Sigmoid colon (tissue), 7 donors: ENCODE data around the gene STX3. TPM values are rescaled to one million over a fixed set of nuclear protein-coding genes. Genes with fewer than 3 reads are reported as not detected.

Experiments used
- DNase-seq: peaks from one replicate; pipeline ENCODE4 v3.0.0-alpha.2; 2019
- H3K27ac ChIP-seq, 4 donors: fragments of 200-600 bp; sonication (generic); one replicate each; pipeline ENCODE4 v1.5.1; 2016 to 2019; ENCODE audit warnings: mild to moderate bottlenecking in 1 of 4
- H3K27me3 ChIP-seq, 3 donors: fragments of 200-600 bp; sonication (generic); one replicate each; pipeline ENCODE4 v1.5.1; 2019; ENCODE audit warnings: mild to moderate bottlenecking in 1 of 3
- H3K36me3 ChIP-seq, 4 donors: fragments of 200-600 bp; sonication (generic); one replicate each; pipeline ENCODE4 v1.5.1; 2016 to 2019
- H3K4me1 ChIP-seq, 4 donors: fragments of 200-600 bp; sonication (generic); one replicate each; pipeline ENCODE4 v1.5.1; 2017 to 2019
- H3K4me3 ChIP-seq, 4 donors: fragments of 200-600 bp; sonication (generic); one replicate each; pipeline ENCODE4 v1.5.1; 2017 to 2019; ENCODE audit warnings: mild to moderate bottlenecking in 2 of 4, moderate library complexity in 1 of 4
- H3K9me3 ChIP-seq, 4 donors: fragments of 200-600 bp in 3 of 4; sonication (generic) in 3 of 4; one replicate each; pipeline versions ENCODE4 v1.5.1 to v1.6.1; 2013 to 2019
- CTCF ChIP-seq, 4 experiments: fragments of 450-650 bp in 3 of 4; fragments of 200-600 bp in 1 of 4; IDR thresholded peaks; one replicate each; pipeline ENCODE4 v1.5.1; 2016 to 2019; ENCODE audit warnings: antibody characterized with exemption in 4 of 4, mild to moderate bottlenecking in 3 of 4, moderate library complexity in 2 of 4
- EP300 ChIP-seq, 4 donors: sonication (generic); formaldehyde crosslinking; IDR thresholded peaks; one replicate each; pipeline ENCODE4 v1.6.1; 2017; ENCODE audit warnings: antibody characterized with exemption in 4 of 4
- POLR2A ChIP-seq, 2 donors: fragments of 450-650 bp; IDR thresholded peaks; one replicate each; pipeline ENCODE4 v1.6.1; 2016; ENCODE audit warnings: antibody characterized with exemption in 2 of 2, mild to moderate bottlenecking in 2 of 2, moderate library complexity in 2 of 2
- POLR2AphosphoS5 ChIP-seq, 4 donors: sonication (generic); formaldehyde crosslinking; IDR thresholded peaks; one replicate each; pipeline ENCODE4 v1.6.1; 2017; ENCODE audit warnings: antibody characterized with exemption in 4 of 4
- WGBS, 2 donors: extraction: QIAGEN DNeasy Blood & Tissue Kit; methylation state at CpG; one replicate each; pipeline ENCODE4 v1.1.7; 2013; 5-methylcytosine and 5-hydroxymethylcytosine counted together
- intact Hi-C: fragments of 100-400 bp; cut with DNase I; formaldehyde crosslinking; loops from one replicate; pipeline ENCODE4 v1.15.1; 2023
- polyA plus RNA-seq, 3 donors: library from polyadenylated mRNA; stranded (reverse); fragments of 200-250 nt; gene quantifications; one replicate each; pipeline ENCODE4 v1.2.3, GENCODE V29; 2013
- total RNA-seq, 4 donors: library from RNA; depleted of rRNA; stranded (reverse); fragments of >200 nt; gene quantifications; one replicate each; pipeline ENCODE4 v1.1.0, GENCODE V29; 2016
- donor health status: healthy with polysubstance abuse.
- donor health status: Bipolar disorder and iron deficiency.
- donor health status: healthy.

The STX3 gene
- total and polyA plus RNA-seq, 7 donors = 9.7 to 120 (median 19.3) TPM

GRCh38 chr11:59792507-59792906 lies 37.3 kb downstream of the STX3 start:
- intact Hi-C loops = no loop called here
- H3K9me3 ChIP-seq = no peaks in the 10 kb centered on the region
- peaks cover 0 to 100% (median 27%) of the 10 kb centered on the region in 4 donors for H3K36me3 ChIP-seq
- H3K4me1 ChIP-seq = no peaks in the 10 kb centered on the region
- no peak for DNase-seq
- TF ChIP-seq EP300 (IDR thresholded peaks at IDR 0.05) (no peak), CTCF (IDR thresholded peaks at IDR 0.05) (no peak), POLR2A (IDR thresholded peaks at IDR 0.05) (no peak), POLR2AphosphoS5 (IDR thresholded peaks at IDR 0.05) (no peak)
- no peak overlapping the region for H3K27ac ChIP-seq
- H3K27me3 ChIP-seq = no peaks in the 10 kb centered on the region
- H3K4me3 ChIP-seq = no peak overlapping the region
- 78 to 85% methylated on average over 1 of the region's 1 CpG for WGBS, 2 donors

GRCh38 chr11:59794417-59794816 lies 39.2 kb downstream of the STX3 start:
- WGBS, 2 donors = 81 to 82% methylated on average over 3 of the region's 3 CpGs
- peaks cover 0 to 98% (median 24%) of the 10 kb centered on the region in 4 donors for H3K36me3 ChIP-seq
- intact Hi-C loops = no loop called here

GRCh38 chr11:59800390-59801025 lies 45.3 kb downstream of the STX3 start:
- TF ChIP-seq EP300 (IDR thresholded peaks at IDR 0.05) = no peak
- Histone ChIP-seq H3K4me1 (no peaks in the 10 kb centered on the region), H3K9me3 (no peaks in the 10 kb centered on the region), H3K27ac (no peak overlapping the region), H3K27me3 (no peaks in the 10 kb centered on the region), H3K36me3 (peaks cover 0 to 62% (median 7%) of the 10 kb centered on the region in 4 donors), H3K4me3 (no peak overlapping the region)
- 50 to 79% methylated on average over 7 of the region's 7 CpGs for WGBS, 2 donors
- intact Hi-C loops = loop anchor here (5.0 to 10.0 kb wide), 2 partner anchors 128 to 266 kb away; no protein-coding TSS in a partner anchor
- no peak for DNase-seq

More at GRCh38 chr11:59794417-59794816, 39.2 kb downstream of the STX3 start:
- Histone ChIP-seq H3K4me3 (no peak overlapping the region), H3K9me3 (no peaks in the 10 kb centered on the region), H3K4me1 (no peaks in the 10 kb centered on the region), H3K27me3 (no peaks in the 10 kb centered on the region), H3K27ac (no peak overlapping the region)
- TF ChIP-seq CTCF (IDR thresholded peaks at IDR 0.05) (no peak), POLR2AphosphoS5 (IDR thresholded peaks at IDR 0.05) (no peak), EP300 (IDR thresholded peaks at IDR 0.05) (no peak), POLR2A (IDR thresholded peaks at IDR 0.05) (no peak)
- DNase-seq = no peak

GRCh38 chr11:59801160-59801706 lies 46.1 kb downstream of the STX3 start:
- no peaks in the 10 kb centered on the region for H3K4me1 ChIP-seq
- H3K36me3 ChIP-seq = peaks cover under 1 to 62% (median 6%) of the 10 kb centered on the region in 4 donors
- intact Hi-C loops = loop anchor here (5.0 to 10.0 kb wide), 2 partner anchors 129 to 266 kb away; no protein-coding TSS in a partner anchor
- WGBS, 2 donors = 15 to 61% methylated on average over 2 of the region's 2 CpGs
- no peak for DNase-seq
- H3K27me3 ChIP-seq = no peaks in the 10 kb centered on the region
- TF ChIP-seq POLR2AphosphoS5 (IDR thresholded peaks at IDR 0.05) (no peak), CTCF (IDR thresholded peaks at IDR 0.05) (no peak), POLR2A (IDR thresholded peaks at IDR 0.05) (no peak), EP300 (IDR thresholded peaks at IDR 0.05) (no peak)
- H3K4me3 ChIP-seq = no peak overlapping the region
- no peak overlapping the region for H3K27ac ChIP-seq
- no peaks in the 10 kb centered on the region for H3K9me3 ChIP-seq

- Histone ChIP-seq H3K4me1 (no peaks in the 10 kb centered on the region), H3K27me3 (no peaks in the 10 kb centered on the region), H3K36me3 (peaks cover 9 to 62% (median 13%) of the 10 kb centered on the region in 4 donors), H3K4me3 (no peak overlapping the region), H3K9me3 (no peaks in the 10 kb centered on the region), H3K27ac (peak overlapping the region in 1 of 4 donors; percentile 35)
- intact Hi-C loops = loop anchor here (1.0 to 10.0 kb wide), 3 partner anchors 48 to 267 kb away; no protein-coding TSS in a partner anchor
- WGBS, 2 donors = 62 to 67% methylated on average over 5 of the region's 5 CpGs
- TF ChIP-seq POLR2A (IDR thresholded peaks at IDR 0.05) (no peak), EP300 (IDR thresholded peaks at IDR 0.05) (no peak), POLR2AphosphoS5 (IDR thresholded peaks at IDR 0.05) (no peak), CTCF (IDR thresholded peaks at IDR 0.05) (no peak)
- no peak for DNase-seq
Observed at GRCh38 chr11:59801981-59802638, 46.9 kb downstream of the STX3 start.
